Inferior parietal cortex (tissue), 1 donor: ENCODE measurements around the gene SPINK4.
A peak's percentile ranks its signal among the peaks of the same experiment; 100 is the strongest.

Experiments used
- DNase-seq: peaks from one replicate; pipeline ENCODE4 v3.0.0-alpha.2; 2016; ENCODE audit errors: extremely low spot score

Gene SPINK4, protein sequence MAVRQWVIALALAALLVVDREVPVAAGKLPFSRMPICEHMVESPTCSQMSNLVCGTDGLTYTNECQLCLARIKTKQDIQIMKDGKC

DNA sequence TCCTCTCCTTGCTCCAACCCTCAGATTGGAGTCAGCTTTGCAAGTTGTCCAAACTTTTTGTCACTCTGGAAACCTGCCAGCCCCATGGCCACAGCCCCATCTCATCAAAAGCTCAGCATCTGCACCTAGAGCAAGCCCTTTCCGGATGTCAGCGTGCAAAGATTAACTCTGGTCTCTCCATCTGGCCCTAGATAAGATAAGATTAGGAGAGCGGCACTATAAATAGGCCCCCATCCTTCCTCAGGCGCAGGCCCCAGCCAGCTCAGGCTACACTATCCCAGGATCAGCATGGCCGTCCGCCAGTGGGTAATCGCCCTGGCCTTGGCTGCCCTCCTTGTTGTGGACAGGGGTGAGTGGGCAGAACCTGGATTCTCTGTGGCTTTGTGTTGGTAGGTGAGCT lies at the start of gene SPINK4:
Gene SPINK4, plus strand, starts transcription at position 247 of the 400 bp plus-strand sequence. Its CDS starts 42 bp downstream, at position 289.
- DNase-seq = no peak

DNA sequence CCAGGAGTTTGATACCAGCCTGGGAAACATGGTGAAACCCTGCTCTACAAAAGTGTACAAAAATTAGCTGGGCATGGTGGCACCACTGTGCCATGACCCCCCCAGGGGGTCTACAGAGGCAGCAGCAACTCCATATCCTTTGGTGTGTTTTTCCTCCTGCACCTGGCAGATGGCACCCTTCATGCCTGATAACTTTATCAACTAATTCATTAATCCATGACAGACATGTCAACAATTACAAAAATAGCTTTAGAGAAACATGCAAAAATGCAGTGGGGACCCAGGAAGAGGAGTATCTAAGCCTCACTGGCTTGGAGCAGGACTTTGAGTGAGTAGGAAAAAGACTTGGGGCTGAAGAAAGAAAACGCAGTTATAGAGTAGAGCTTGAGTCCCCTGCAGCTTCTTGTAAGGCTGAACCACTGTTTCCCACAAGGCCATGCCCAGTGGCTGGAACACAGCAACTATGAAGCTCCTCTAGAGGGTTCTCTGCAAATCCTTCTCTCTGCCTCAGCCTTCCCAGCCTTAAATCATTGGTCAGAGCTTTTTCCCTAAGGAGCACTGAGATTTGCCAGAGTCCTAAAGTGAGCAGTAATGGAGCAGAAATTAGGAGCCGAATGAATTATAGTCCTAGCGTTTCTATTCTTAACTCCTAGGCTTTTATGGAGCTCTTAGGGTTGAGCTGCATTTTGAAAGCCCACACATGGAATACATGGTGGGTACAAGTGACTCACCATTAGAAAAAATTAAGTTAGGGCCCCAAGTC lies 47.3 kb upstream of the SPINK4 start:
- DNase-seq = no peak

DNA sequence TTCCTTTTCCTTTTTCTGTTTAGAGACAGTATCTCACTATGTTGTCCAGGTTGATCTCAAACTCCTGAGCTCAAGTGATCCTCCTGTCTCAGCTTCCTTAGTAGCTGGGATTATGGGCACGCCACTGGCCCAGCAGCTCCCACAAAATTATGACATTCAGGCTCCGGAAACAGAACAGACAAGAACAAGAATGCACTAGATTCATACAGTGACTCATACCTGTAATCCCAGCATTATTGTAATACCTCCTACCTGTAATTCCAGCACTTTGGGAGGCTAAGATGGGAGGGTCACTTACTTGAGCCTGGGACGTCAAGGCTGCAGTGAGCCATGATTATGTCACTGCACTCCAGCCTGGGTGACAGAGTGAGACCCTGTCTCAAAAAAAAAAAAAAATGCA lies 46.1 kb upstream of the SPINK4 start:
- DNase-seq = no peak

DNA sequence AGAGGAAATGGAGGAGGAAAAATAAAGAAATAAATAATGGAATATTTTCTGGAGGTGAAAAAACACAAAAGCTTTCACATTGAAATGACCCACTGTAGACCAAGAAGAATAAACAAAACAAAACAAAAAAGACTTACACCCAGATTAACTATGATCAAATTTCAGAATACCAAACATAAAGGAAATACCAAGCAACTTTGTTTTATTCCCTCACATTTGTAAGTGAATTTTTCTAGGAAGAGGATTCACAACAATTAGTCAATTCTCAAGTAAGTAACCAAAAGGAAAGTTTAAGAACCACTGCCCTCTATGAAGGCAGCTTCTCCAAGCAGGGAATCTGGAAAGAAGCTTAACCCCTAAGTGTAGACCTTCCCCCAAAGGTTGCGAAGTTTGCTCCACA lies 43.2 kb upstream of the SPINK4 start:
- DNase-seq = no peak

DNA sequence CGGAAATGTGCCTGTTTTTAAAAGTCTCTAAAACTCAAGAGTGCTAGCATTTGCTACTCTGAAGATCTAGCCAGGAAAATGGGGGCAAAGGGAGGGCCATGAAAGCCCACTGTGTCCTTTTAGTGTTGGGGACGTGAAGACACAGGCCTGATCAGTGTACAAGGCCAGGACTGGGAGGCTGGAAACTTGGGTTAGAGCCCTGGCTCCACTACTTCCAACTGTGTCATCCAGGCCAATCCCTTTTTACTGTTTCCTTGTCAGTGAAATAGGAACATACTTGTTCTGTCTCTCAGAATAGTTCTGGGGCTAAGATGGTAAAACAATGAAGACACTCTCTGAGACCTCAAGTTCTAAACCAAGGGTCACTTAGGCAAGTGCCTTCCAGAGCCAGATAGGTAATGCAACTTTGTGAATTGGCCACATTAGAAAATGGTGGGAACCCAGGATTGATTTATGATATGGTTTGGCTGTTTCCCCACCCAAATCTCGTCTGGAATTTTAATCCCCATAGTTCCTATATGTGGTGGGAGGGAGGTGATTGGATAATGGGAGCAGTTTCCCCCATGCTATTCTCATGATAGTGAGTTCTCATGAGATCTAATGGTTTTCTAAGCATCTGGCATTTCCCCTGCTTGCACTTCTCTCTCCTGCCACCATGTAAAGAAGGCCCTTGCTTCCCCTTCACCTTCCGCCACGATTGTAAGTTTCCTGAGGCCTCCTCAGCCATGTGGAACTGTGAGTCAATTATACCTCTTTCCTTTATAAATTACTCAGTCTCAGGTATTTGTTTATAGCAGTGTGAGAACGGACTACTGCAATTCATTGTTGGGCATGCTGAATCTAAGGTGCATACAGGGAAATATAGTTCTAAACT lies 42.5 kb upstream of the SPINK4 start:
- no peak for DNase-seq

DNA sequence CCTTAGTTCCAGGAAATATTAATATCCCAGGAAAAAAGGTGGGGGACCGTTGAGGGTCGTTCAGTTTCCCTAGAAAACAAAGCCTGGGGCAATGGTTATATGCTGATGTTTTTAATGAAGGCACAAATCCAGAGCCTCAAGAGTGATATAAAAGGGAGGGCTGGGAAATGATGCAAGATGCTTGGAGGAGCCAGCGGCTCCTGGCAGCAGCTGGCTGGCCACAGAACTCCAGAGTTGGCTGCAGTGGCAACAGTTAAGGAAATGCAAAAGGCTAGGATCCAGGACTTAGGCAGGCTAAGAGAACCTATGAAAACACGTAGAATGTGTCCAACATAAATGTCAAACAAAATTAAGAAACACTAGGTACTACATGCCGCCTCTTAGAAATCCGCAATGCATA lies 41.8 kb upstream of the SPINK4 start:
- no peak for DNase-seq

DNA sequence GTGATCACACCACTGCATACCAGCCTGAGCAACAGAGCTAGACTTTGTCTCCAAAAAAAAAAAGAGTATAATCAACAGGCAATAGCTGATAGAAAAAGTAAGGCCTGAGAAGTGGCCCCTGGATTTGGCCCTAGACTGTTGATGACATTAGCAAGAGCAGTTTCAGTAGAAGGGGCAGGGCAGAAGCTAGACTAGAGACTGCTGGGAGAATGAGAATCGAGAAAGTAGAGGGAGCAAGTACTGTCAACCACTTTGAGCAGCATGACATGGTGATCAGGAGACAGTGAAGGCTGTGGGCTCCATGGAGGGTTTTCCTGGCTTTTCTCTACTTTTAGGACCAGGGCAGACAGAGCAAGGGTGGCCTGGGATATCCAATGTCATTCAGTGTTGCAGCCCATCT lies 37.9 kb upstream of the SPINK4 start:
- no peak for DNase-seq

DNA sequence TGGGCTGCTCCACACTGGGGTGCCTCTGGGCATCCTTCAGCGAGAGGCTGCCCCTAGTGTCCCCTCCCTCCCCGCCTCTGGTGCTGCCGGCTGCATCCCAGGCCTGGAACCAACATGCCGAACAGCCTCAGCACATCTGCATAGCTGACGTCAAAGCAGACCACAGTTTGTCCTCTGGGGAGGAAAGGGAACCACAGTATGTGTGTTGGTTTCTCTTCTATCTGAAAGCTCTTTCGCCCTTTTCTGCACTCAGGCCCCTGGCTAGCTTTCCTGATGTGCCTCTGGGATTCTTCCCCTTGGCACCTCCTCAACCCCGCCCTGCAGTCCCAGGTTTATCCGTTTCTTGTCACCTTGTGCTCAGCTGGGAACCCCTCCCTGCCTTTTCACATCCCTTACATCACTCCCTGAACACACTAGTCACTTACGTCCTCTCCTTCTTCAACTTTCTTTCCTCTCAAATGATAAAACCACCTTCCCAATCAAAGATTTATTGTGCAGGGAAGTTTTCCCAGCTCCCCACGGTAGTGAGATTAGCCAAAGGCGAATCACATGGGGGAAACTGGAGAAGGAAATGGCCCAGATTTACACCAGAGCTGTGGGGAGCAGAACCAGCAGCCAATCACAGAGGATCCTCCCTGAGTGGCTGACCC lies 37.3 kb upstream of the SPINK4 start:
- DNase-seq = no peak

DNA sequence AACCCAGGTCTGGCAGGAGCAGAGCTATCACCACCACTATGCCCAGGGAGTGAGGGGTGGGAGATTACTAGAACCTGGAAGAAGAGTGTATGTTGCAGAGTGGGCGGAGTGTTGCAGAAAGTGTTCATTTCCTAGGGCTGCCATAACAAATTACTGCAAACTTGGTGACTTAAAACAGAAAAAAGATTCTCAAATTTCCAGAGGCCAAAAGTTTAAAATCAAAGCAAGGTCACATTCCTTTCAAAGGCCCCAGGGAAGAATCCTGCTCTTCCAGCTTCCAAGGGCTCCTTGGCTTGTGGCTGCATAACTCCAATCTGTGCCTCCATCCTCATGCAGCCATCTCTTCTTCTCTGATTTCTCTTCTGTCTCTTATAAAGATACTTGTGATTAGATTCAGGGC lies 30.6 kb upstream of the SPINK4 start:
- DNase-seq = no peak

DNA sequence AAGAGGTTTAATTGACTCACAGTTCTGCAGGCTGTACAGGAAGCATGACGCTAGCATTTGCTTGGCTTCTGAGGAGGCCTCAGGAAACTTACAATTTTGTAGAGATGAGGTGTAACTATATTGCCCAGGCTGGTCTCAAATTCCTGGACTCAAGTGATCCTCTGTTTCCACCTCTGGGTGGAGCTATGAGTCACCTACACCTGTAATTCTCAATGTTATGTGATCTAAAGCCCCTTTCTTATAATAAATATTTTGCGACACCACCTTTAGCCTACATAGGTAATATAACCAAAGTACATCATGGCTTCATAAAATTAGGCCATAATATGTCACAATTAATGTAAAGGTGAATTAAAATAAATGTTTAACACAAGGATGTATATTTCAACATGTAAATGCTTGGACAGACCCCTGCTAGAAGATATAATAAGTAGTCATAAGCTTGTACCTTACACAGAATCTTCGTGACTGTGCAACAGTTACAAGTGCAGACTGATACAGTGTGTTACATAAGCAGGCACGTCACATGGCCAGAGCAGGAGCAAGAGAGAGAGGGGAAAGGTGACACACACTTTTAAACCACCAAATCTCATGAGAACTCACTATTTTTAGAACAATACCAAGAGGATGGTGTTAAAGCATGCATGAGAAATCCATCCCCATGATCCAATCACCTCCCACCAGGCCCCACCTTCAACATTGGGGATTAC lies 29.8 kb upstream of the SPINK4 start:
- no peak for DNase-seq

DNA sequence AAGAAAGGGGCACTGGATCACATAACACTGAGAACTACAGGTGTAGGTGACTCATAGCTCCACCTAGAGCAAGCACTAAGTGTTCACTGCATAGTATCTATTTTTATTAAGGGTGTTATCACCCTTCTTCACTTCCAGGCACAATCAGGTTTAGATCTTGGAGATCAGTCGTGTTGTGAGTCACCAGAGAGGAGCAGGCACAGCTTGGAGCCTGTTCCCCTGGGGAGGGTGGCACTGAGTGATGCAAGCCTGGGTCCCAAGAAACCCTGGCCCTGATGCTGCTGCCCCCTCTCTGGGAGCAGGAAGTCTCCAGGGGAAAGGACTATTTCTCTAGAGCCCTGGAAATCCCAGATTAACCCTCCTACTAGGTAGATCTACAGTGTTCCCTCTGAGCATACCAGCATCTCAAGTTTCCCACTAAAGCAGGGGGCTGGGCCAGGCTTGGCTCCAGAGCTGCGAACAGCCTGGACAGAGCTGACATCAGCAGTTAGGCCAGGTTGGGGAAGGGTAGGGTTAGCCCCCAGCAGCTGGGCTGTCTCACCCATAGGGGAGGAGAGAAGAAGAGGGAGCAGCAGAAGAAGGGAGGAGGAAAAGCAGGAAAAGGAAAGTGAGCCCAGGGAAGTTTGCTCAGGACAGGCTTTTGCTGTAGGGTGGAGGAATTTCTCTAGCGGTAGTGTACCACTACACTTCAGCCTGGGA lies 28.1 kb upstream of the SPINK4 start:
- no peak for DNase-seq

DNA sequence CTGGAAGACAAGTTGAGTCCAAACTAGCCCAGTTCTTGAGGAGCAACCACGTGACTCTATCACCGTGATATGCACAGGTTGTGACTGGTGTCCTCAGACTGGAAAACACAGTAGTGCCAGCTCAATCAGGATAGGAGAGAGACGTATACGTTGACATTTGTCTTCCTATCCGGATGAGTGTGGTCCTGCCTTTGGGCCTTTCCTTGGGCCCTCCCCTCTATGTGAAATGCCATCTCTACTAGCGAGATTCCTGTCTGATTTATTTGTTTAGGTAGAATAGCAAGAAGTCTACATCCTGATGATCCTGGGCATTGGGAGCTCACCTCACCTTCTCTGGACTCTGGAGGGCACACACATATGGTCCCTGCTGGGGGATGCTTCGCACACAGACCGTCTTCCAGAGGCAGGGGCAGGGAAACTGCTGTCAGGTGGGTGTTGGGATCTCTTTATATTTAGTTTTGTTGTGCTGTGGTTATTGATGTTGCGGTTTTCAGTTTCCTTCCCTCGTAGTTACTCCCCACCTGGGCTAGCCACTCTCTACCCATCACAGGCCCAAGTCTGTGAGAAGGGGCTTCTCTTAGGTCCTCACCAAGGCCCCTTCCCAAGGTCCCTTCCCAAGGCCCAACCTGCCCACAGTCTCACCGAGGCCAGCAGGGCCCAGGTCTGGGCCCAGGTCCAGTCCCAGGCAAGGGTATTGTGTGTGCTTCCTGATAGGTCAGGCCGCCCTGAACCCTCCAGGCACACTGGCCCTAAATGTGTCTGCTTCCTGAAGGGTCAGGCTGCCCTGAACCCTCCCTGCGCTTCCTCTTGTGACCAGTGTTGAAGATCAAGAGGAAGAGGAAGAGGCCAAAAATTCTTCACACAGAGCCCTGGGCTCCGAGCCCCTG lies 19.0 kb upstream of the SPINK4 start:
- DNase-seq = no peak

DNA sequence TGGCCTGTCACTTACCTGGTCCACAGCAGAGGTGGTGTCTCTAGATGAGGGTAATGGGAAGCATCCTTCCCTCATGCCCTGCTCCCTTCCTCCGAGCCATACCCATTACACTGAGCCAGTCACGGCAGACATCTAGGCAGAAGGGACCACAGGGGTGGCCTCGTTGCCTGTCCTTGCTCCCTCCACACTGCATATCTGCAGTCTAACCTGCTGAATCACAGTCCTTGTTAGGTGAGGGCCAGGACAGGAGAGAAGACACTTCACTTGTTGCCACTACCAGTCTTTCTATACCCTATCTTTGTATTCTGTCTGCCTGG lies 18.4 kb upstream of the SPINK4 start:
- DNase-seq = no peak

DNA sequence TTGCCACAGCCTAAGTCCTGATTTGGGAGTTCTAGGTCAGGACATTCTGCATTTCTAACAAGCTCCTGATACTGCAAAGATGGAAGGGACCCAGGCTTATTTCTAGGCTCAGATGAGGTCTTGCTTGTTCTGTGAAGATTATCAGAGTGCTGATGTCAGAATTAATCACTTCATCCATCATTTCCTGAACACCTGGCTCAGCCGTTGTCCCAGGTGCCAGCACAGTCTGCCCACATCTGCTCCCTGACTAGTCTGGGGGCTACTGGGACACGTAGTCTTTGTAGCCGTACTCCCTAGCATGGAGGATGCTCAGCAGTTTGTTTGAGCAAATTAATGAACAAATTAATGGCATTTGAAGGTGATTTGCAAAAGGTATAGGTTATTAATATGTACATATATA lies 17.9 kb upstream of the SPINK4 start:
- DNase-seq = no peak

DNA sequence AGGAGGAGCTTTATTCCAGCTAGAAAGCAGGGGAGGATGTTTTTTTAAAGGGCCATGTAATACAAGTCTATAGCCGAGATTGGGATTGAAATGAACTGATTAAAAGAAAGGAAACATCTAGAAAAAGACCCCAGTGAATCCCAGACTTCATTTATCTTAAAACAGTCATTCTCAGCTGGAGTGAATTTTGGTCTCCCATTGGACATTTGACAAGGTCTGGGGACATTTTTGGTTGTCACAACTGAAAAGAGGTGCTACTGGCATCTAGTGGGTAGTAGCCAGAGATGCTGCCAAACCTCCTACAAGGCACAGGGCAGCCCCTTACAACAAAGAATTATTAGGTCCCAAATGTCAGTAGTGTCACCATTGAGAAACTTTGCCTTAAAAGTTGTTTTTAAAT lies 16.3 kb upstream of the SPINK4 start:
- no peak for DNase-seq

DNA sequence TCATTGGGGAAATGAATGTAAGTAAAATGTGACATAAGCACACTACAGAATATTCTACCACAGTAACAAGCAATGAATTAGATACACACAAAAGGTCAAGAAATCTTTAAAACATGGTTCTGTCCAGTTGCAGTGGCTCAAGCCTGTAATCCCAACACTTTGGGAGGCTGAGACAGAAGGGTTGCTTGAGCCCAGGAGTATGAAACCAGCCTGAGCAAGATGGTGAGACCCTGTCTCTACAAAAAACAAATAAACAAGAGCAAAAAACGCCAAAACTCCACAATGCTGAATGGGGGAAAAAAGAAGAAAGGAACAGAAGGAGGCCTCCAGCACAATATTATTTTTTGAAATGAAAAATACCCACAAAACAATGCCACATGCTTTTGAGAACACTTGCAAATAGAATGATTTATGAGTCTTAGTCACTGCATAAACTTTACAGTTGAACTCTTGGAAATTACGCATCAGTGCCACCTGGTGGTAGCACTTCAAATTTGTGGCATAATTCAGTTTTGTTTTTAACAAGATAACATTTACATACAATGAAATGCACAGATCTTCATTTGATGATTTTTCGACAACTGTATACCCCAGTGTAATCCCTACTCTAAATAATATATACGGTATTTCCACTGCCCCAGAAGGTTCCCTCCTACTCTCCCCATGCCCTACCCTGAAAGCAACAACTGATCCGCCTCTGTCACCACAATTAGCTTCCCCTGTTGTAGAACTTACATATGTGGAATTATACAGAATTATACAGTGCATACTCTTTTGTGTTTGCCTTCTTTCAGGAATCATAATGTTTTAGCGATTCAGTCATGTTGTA lies 14.4 kb upstream of the SPINK4 start:
- peak; percentile 96 for DNase-seq

DNA sequence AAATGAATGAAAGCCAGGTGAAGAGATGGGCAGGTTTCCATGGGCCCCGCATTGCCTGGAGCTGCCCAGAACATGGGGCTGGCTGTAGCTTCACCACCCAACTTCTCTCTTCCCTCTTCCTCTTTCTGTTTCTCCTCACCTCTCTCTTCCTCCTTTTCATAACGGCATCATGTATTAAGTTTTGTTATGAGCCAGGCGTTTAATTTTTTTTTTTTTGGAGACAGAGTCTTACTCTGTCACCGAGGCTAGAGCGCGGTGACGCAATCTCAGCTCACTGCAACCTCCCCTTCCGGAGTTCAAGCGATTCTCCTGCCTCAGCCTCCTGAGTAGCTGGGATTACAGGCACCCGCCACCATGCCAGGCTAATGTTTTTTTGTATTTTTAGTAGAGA lies 13.0 kb upstream of the SPINK4 start:
- DNase-seq = no peak

DNA sequence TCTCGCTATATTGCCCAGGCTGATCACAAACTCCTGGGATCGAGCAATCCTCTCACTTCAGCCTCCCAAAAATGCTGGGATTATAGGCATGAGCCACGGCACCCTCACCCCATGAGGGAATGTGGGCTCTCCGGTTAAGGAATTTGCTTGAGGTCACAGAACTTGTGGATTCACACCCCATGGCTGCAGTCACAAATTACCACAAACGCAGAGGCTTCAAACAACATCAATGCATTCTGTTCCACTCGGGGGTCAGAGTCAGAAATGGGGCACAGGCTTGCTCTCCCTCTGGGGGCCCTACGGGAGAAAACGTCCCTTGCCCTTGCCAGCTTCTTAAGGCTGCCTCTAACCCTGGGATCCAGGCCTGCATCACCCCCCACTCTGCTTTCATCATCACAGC lies 12.2 kb upstream of the SPINK4 start:
- DNase-seq = no peak

DNA sequence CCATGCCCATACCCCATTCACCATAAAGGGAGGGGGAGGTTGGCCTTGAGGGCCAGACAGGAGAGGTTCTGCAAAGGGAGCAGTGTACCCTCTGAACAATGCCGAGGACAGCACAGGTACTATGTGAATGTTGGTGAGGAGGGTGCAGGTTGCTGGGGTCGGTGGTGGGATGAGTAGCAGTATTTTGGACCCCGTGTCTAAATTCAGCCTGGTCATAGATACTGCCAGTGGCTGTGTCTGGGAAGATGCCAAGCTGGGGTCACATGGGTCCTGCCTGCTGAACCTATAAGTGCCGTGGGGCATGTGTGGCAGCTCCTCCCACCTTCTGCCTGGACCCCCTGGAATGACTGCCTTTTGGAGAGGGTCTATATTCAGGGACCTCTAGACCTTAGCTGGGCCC lies 11.4 kb upstream of the SPINK4 start:
- no peak for DNase-seq
